DND-41 (cell line): ENCODE results near the gene MAL.

Experiments used
- ATAC-seq: fragments of 200-7000 bp; cut with Tn5 transposase; 3 replicates; pipeline ENCODE4 v1.9.1; 2021; ENCODE audit warnings: low read depth; ENCODE audit not compliant: insufficient read depth
- DNase-seq: peaks from one replicate; pipeline ENCODE4 v3.0.0-alpha.2; 2020
- H2AFZ ChIP-seq: 2 replicates; pipeline ENCODE4 v1.6.0; 2012; ENCODE audit warnings: low read depth, low read length
- H3K27ac ChIP-seq: 2 replicates; pipeline ENCODE4 v1.5.1; 2012; ENCODE audit warnings: low read length, inconsistent platforms
- H3K27me3 ChIP-seq: fragments of 200-600 bp; sonication (generic); 2 replicates; pipeline ENCODE4 v1.6.0; 2012; ENCODE audit warnings: low read length, mild to moderate bottlenecking, inconsistent platforms; ENCODE audit not compliant: insufficient read depth, poor library complexity
- H3K36me3 ChIP-seq: 2 replicates; pipeline ENCODE4 v1.5.1; 2012; ENCODE audit warnings: low read length, inconsistent platforms; ENCODE audit not compliant: insufficient read depth
- H3K4me1 ChIP-seq: 2 replicates; pipeline ENCODE4 v1.5.1; 2012; ENCODE audit warnings: mild to moderate bottlenecking, low read length; ENCODE audit not compliant: insufficient read depth
- H3K4me2 ChIP-seq: 2 replicates; pipeline ENCODE4 v1.6.0; 2012; ENCODE audit warnings: mild to moderate bottlenecking, moderate library complexity, low read length, inconsistent platforms; ENCODE audit not compliant: insufficient read depth
- H3K4me3 ChIP-seq, 2 experiments: fragments of 200-600 bp in 1 of 2; shearing (Covaris generic) in 1 of 2; 2 replicates each; pipeline ENCODE4 v1.5.1; 2012 to 2016; ENCODE audit warnings: inconsistent platforms in 2 of 2, low read length in 2 of 2, mild to moderate bottlenecking in 2 of 2, low read depth in 1 of 2, moderate library complexity in 1 of 2
- H3K79me2 ChIP-seq: 2 replicates; pipeline ENCODE4 v1.6.0; 2012; ENCODE audit warnings: low read length, inconsistent platforms; ENCODE audit not compliant: insufficient read depth
- H3K9ac ChIP-seq: 2 replicates; pipeline ENCODE4 v1.6.0; 2012; ENCODE audit warnings: low read depth, mild to moderate bottlenecking, inconsistent platforms, low read length, moderate library complexity
- H3K9me3 ChIP-seq: 2 replicates; pipeline ENCODE4 v1.5.1; 2012; ENCODE audit warnings: low read length, moderate library complexity, mild to moderate bottlenecking, inconsistent platforms; ENCODE audit not compliant: insufficient read depth, severe bottlenecking
- H4K20me1 ChIP-seq: 2 replicates; pipeline ENCODE4 v1.6.0; 2012; ENCODE audit warnings: low read length; ENCODE audit not compliant: insufficient read depth
- EZH2 ChIP-seq: IDR thresholded peaks from 3 replicates; pipeline ENCODE4 v1.6.1; 2012; ENCODE audit warnings: borderline replicate concordance, low read depth, mild to moderate bottlenecking, moderate library complexity, low read length, inconsistent platforms; ENCODE audit not compliant: severe bottlenecking
- TF ChIP-seq, protein P1 (sequence below): IDR thresholded peaks from 2 replicates; pipeline ENCODE4 v1.5.1; 2012; ENCODE audit warnings: borderline replicate concordance, low read length, moderate library complexity, mild to moderate bottlenecking; ENCODE audit not compliant: poor library complexity, severe bottlenecking; ENCODE audit errors: extremely low read depth

Gene MAL

DNA sequence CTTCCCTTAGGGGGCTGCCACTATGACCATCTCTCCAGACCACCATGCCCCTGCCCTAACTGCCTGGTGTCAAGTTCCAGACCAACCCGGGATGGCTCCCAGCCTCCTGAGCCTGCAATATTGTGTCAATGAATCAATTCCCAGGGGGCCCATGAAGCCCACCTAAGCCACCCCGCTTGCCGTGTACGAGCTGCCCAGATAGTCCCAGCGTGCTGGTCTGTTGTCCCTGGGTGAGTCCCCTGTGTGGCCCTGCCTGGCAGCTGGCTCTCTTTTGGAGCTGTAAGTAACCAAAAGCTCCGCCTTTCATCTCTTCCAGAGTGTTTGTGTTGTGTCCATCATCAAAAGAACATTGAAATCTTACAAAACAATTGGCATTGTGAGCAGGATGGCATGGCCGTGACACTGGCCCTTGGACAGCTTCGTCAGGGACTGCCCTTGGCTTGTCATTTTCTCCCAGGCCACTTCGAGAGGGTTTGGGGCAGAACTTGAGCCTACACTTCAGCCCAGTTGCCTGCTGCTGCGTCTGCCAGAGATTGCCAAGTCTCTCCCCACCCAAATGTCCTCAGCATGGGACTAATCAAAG lies 11.3 kb upstream of the MAL start:
- DNase-seq (no peak), ATAC-seq (no peak)
- H3K4me2 ChIP-seq: no peak overlapping the region
- no peaks in the 10 kb centered on the region for H3K9me3 ChIP-seq
- no peak overlapping the region for H2AFZ ChIP-seq
- no peaks in the 10 kb centered on the region for H3K36me3 ChIP-seq
- TF ChIP-seq, protein P1, sequence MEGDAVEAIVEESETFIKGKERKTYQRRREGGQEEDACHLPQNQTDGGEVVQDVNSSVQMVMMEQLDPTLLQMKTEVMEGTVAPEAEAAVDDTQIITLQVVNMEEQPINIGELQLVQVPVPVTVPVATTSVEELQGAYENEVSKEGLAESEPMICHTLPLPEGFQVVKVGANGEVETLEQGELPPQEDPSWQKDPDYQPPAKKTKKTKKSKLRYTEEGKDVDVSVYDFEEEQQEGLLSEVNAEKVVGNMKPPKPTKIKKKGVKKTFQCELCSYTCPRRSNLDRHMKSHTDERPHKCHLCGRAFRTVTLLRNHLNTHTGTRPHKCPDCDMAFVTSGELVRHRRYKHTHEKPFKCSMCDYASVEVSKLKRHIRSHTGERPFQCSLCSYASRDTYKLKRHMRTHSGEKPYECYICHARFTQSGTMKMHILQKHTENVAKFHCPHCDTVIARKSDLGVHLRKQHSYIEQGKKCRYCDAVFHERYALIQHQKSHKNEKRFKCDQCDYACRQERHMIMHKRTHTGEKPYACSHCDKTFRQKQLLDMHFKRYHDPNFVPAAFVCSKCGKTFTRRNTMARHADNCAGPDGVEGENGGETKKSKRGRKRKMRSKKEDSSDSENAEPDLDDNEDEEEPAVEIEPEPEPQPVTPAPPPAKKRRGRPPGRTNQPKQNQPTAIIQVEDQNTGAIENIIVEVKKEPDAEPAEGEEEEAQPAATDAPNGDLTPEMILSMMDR: no peak
- TF ChIP-seq EZH2: no peak
- no peaks in the 10 kb centered on the region for H4K20me1 ChIP-seq
- no peak overlapping the region for H3K9ac ChIP-seq
- H3K4me3 ChIP-seq: no peak overlapping the region
- H3K27ac ChIP-seq: no peak overlapping the region
- peaks cover 1% of the 10 kb centered on the region for H3K27me3 ChIP-seq
- H3K4me1 ChIP-seq: no peaks in the 10 kb centered on the region
- no peaks in the 10 kb centered on the region for H3K79me2 ChIP-seq

DNA sequence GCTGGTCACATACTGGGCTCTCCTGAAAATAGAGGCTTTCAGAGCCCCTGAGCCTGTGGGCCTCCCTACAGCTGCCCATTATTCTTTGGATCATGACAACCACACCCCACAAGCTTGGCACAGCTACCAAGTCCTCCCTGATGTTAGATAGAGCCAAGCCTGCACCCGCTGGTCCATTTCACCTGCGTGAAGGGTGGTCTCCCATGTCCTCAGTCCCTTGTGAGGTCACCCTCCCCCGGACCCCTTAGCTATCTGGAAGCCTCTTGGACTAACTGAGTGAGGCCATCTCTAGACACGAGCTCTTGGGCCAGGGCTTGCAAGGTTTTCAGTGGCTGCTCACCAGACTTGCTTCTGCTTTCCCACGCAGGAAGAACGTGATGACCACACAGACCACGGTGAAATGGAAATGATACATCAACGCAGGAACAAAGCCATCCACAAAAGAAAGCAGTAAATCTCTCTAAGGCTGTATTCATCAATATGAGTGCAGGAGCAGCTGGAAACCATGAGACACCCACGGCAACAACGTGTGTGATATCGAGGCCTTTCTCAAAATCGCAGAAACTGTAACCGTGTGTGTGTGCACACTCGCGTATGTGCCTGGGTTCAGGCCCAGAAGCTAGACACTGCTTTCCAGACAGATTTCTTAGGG lies 10.1 kb upstream of the MAL start:
- Histone ChIP-seq H3K79me2 (no peaks in the 10 kb centered on the region), H3K9ac (no peak overlapping the region), H3K36me3 (no peaks in the 10 kb centered on the region), H3K4me3 (no peak overlapping the region), H3K27ac (no peak overlapping the region), H3K9me3 (no peaks in the 10 kb centered on the region), H3K4me1 (no peaks in the 10 kb centered on the region), H3K27me3 (no peaks in the 10 kb centered on the region), H3K4me2 (no peak overlapping the region), H4K20me1 (no peaks in the 10 kb centered on the region), H2AFZ (no peak overlapping the region)
- ATAC-seq (no peak), DNase-seq (no peak)
- TF ChIP-seq, protein P1: no peak
- no peak for TF ChIP-seq EZH2

GRCh38 chr2:95016616-95017015 lies 8.9 kb upstream of the MAL start:
- no peak for TF ChIP-seq EZH2
- TF ChIP-seq, protein P1: no peak
- H3K4me3 ChIP-seq: no peak overlapping the region
- H3K27me3 ChIP-seq: no peaks in the 10 kb centered on the region
- H3K36me3 ChIP-seq: no peaks in the 10 kb centered on the region
- DNase-seq (no peak), ATAC-seq (no peak)
- no peaks in the 10 kb centered on the region for H3K9me3 ChIP-seq
- H2AFZ ChIP-seq: no peak overlapping the region
- no peaks in the 10 kb centered on the region for H3K79me2 ChIP-seq
- H3K9ac ChIP-seq: no peak overlapping the region
- no peaks in the 10 kb centered on the region for H3K4me1 ChIP-seq
- no peaks in the 10 kb centered on the region; the same call in 1 of the 2 replicates for H4K20me1 ChIP-seq
- H3K27ac ChIP-seq: no peak overlapping the region
- H3K4me2 ChIP-seq: no peak overlapping the region
